NT2/D1 (cell line): ENCODE measurements around the gene ARHGAP24.

Experiments
- DNase-seq: peaks from one replicate; pipeline ENCODE4 v3.0.0-alpha.2; 2011; ENCODE audit warnings: low read depth, low spot score
- H3K27me3 ChIP-seq: 2 replicates; pipeline ENCODE4 v1.6.0; 2011; ENCODE audit warnings: mild to moderate bottlenecking; ENCODE audit not compliant: insufficient read length, insufficient read depth
- H3K36me3 ChIP-seq: 2 replicates; pipeline ENCODE4 v1.6.1; 2011; ENCODE audit warnings: mild to moderate bottlenecking, low read length, mixed read lengths; ENCODE audit not compliant: insufficient read depth, insufficient read length
- H3K4me1 ChIP-seq: 2 replicates; pipeline ENCODE4 v1.5.1; 2011; ENCODE audit not compliant: insufficient read depth, insufficient read length
- H3K4me3 ChIP-seq: 2 replicates; pipeline ENCODE4 v1.5.1; 2011; ENCODE audit warnings: low read depth; ENCODE audit not compliant: insufficient read length
- H3K9ac ChIP-seq: 2 replicates; pipeline ENCODE4 v1.6.0; 2011; ENCODE audit warnings: low read depth; ENCODE audit not compliant: insufficient read length
- H3K9me3 ChIP-seq: 2 replicates; pipeline ENCODE4 v1.5.1; 2011; ENCODE audit warnings: mild to moderate bottlenecking, low read length; ENCODE audit not compliant: insufficient read depth
- SUZ12 ChIP-seq: IDR thresholded peaks from 2 replicates; pipeline ENCODE4 v1.6.1; 2011; ENCODE audit not compliant: insufficient read length, insufficient read depth; ENCODE audit errors: extremely low read depth
- YY1 ChIP-seq: IDR thresholded peaks from 2 replicates; pipeline ENCODE4 v1.6.1; 2011; ENCODE audit not compliant: insufficient read length, insufficient read depth
- ZNF274 ChIP-seq: IDR thresholded peaks from 2 replicates; pipeline ENCODE4 v1.6.1; 2011; ENCODE audit warnings: mild to moderate bottlenecking, low read depth, low read length

The ARHGAP24 gene

DNA sequence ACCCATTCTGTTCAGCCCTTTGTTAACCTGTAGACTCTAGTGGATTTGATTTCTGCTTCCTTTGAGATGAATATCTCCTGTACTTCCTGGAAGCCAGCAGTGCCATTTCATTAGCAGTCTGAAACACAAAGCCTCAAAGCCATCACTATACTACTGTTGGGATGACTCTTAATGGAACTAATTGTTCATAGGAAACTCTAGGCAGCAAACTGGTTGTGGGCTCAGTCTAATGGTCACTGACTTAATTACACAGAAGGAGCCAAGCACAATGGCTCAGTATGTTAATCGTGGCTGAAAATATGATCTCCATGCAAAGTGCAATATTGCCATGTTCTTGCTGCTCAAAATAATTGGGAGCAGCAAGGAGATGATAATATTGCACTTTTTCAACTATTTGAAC, 262.3 kb downstream of the ARHGAP24 start:
- H3K9me3 ChIP-seq = no peaks in the 10 kb centered on the region
- no peak for DNase-seq
- no peak overlapping the region for H3K9ac ChIP-seq
- H3K4me3 ChIP-seq = no peak overlapping the region
- H3K4me1 ChIP-seq = no peaks in the 10 kb centered on the region
- no peaks in the 10 kb centered on the region for H3K36me3 ChIP-seq
- H3K27me3 ChIP-seq = no peaks in the 10 kb centered on the region
- no peak for TF ChIP-seq SUZ12
- no peak for TF ChIP-seq YY1
- no peak for TF ChIP-seq ZNF274

DNA sequence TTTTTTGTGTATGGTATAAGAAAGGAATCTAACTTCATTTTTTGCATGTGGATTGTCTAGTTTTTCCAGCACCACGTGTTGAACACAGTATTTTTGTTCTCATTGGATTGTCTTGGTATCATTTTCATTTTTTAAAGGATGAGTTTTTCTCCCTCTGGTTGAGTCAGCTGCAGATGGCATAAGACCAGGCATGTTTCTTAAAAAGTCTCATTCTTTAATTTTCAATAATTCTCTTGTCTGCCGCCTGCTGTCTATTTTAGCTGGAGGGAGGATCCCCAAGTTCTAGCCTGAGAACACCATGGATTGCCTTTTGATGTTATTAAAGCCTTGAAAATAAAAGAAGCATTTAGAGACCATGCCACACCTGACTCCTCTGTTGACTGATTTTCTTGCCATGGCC, 263.8 kb downstream of the ARHGAP24 start:
- DNase-seq = no peak
- Histone ChIP-seq H3K9ac (no peak overlapping the region), H3K9me3 (no peaks in the 10 kb centered on the region), H3K4me1 (no peaks in the 10 kb centered on the region), H3K27me3 (no peaks in the 10 kb centered on the region), H3K36me3 (no peaks in the 10 kb centered on the region), H3K4me3 (no peak overlapping the region)
- TF ChIP-seq ZNF274 (no peak), SUZ12 (no peak), YY1 (no peak)

DNA sequence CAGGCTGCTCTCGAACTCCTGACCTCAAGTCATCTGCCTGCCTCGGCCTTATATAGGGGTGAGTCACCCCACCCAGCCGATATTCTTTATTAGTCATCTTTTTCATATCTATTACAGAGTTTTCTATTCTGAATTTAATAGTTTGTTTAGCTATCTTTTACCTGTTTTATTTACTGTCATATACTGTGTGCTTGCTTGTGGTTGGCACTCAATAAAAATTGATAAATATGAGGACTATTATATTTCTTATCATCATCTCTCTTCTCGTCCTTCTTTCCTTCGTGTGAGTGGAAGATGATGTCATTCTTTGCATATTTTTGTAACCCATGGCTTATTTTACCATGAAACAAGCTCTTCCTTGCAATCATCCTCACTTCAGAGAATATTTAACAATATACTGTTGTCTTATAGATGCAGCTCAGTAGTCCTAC, 265.5 kb downstream of the ARHGAP24 start:
- DNase-seq = no peak
- TF ChIP-seq YY1 = no peak
- TF ChIP-seq SUZ12 = no peak
- TF ChIP-seq ZNF274 = no peak

DNA sequence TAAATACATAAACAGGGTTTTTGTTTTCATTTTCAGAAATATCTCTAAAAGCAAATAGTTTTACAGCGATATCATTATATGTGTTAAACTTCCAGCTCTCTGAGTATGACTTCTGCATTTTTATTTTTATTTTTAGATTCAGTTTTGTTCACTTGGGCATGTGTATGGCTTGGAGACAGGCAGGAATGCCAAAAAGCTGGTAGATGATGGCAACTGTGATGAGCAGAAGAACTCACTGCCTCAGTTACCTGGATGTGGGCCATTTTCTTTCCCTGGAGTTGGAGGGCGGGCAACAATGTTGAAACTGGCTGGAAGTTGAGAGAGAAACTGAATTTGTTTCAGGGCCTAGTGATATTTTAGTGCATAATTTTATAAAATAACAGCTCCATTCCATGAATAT, 266.4 kb downstream of the ARHGAP24 start:
- H3K9me3 ChIP-seq = no peaks in the 10 kb centered on the region
- no peak overlapping the region for H3K9ac ChIP-seq
- TF ChIP-seq YY1 = no peak
- no peak for TF ChIP-seq SUZ12
- no peak for TF ChIP-seq ZNF274
- no peak overlapping the region for H3K4me3 ChIP-seq
- H3K4me1 ChIP-seq = no peaks in the 10 kb centered on the region
- H3K27me3 ChIP-seq = no peaks in the 10 kb centered on the region
- no peak for DNase-seq
- H3K36me3 ChIP-seq = no peaks in the 10 kb centered on the region

More for the DNA sequence above, 265.5 kb downstream of the ARHGAP24 start:
- Histone ChIP-seq H3K9me3 (no peaks in the 10 kb centered on the region), H3K36me3 (no peaks in the 10 kb centered on the region), H3K4me1 (no peaks in the 10 kb centered on the region), H3K4me3 (no peak overlapping the region), H3K27me3 (no peaks in the 10 kb centered on the region), H3K9ac (no peak overlapping the region)

DNA sequence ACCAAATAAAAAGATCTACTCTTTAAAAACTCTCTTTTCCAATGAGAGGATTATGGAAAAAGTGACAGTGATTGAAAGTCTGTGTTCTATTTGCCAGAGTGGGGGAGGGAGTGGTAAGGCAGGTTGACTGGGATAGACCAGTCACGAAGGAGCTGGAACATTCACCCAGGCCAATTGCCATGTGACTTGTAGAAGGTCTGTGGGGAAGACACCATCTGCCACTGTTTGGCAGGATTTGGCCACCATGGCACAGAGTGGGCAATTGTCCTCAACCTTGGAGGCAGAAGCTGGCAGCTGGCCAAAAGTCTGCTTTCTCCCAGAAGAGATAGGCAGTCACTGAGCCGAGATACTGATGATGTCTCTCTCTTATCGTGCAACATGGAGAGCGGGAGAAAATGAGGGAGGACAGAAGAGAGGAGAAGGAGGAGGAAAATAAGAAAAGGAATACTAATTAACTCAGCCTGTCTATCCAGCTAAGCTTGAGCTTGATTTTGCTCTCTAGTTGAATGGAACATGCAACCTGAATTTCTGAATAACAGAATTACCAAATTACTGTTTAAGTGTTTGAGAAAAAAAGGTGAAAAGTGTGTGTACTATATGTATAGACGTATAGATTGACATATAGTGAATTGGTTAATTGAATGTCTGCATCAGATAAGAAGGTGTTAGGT, 267.1 kb downstream of the ARHGAP24 start:
- H3K9me3 ChIP-seq = no peaks in the 10 kb centered on the region
- H3K4me1 ChIP-seq = no peaks in the 10 kb centered on the region
- no peak overlapping the region for H3K9ac ChIP-seq
- H3K27me3 ChIP-seq = no peaks in the 10 kb centered on the region
- H3K36me3 ChIP-seq = no peaks in the 10 kb centered on the region
- no peak overlapping the region for H3K4me3 ChIP-seq
- TF ChIP-seq SUZ12 = no peak
- TF ChIP-seq YY1 = no peak
- TF ChIP-seq ZNF274 = no peak
- no peak for DNase-seq

DNA sequence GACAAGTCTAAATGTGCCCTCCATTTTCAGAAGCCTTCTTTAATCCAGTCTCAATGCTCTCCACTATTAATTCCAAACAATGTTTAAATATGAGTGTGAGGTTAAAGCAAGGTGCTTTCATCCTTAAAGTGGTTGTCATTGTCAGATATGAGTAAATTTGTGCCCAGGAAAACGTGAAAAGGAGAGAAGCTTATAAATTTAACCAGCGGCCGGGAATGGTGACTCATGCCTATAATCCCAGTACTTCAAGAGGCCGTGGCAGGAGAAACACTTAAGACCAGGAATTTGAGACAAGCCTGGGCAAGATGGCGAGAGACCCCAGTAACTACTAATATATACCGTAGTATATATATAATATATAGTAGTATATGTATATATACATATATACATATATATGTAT, 270.0 kb downstream of the ARHGAP24 start:
- no peak for DNase-seq
- TF ChIP-seq SUZ12 (no peak), ZNF274 (no peak), YY1 (no peak)
- Histone ChIP-seq H3K4me1 (no peaks in the 10 kb centered on the region), H3K27me3 (no peaks in the 10 kb centered on the region), H3K36me3 (no peaks in the 10 kb centered on the region), H3K9ac (no peak overlapping the region), H3K4me3 (no peak overlapping the region), H3K9me3 (no peaks in the 10 kb centered on the region)

DNA sequence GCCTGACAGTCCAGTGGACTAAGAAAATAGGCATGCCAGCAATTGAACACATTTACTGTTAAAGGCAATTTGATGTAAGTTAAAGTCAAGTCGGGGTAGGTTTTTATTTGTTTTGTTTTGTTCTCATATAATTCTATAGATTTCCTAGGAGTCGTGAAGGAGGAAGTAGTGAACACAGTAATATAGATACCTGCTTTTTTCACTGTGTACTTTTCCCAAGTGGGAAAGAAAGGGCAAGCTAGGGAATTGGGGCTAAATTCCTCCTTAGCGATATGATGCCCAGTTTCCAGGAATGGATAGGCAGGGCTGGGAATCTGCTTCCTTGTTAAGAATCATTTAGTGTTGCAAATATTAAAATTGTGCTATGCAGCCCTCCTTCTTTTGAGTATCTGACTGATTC, 271.0 kb downstream of the ARHGAP24 start:
- Histone ChIP-seq H3K4me3 (no peak overlapping the region), H3K27me3 (no peaks in the 10 kb centered on the region), H3K4me1 (no peaks in the 10 kb centered on the region), H3K9me3 (no peaks in the 10 kb centered on the region), H3K36me3 (no peaks in the 10 kb centered on the region), H3K9ac (no peak overlapping the region)
- TF ChIP-seq SUZ12 = no peak
- no peak for DNase-seq
